Measurements from ENCODE around the gene IFRD1.

DNA sequence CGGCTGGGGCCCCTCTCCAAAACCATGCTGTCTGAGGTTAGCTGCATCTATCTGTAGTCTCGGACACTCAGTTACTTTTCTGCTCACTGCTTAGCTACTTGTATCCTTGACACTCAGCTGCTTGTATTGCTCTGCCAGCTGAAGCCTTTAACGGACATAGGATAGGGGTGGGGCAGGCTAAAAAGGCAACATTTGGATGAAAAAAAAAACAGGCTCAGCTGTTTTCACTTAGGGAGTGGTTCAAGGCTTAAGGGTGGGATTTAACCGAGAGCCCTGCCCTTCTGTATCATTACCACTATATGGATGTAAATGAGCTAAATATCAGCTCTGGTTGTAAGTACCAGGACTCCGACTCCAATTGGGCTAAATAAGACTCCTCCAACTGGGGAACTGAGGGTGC, 59.1 kb downstream of the IFRD1 start:
- TF ChIP-seq, protein P1, sequence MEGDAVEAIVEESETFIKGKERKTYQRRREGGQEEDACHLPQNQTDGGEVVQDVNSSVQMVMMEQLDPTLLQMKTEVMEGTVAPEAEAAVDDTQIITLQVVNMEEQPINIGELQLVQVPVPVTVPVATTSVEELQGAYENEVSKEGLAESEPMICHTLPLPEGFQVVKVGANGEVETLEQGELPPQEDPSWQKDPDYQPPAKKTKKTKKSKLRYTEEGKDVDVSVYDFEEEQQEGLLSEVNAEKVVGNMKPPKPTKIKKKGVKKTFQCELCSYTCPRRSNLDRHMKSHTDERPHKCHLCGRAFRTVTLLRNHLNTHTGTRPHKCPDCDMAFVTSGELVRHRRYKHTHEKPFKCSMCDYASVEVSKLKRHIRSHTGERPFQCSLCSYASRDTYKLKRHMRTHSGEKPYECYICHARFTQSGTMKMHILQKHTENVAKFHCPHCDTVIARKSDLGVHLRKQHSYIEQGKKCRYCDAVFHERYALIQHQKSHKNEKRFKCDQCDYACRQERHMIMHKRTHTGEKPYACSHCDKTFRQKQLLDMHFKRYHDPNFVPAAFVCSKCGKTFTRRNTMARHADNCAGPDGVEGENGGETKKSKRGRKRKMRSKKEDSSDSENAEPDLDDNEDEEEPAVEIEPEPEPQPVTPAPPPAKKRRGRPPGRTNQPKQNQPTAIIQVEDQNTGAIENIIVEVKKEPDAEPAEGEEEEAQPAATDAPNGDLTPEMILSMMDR (IDR thresholded peaks at IDR 0.05), result no peak
- no peak for TF ChIP-seq POLR2A (IDR thresholded peaks at IDR 0.05)
